HG02981 (cell line): ENCODE measurements around the gene NOS1.

ENCODE experiments used
- ATAC-seq: cut with Tn5 transposase; IDR thresholded peaks from one replicate; pipeline ENCODE4 v1.9.1; 2021; ENCODE audit warnings: mild to moderate bottlenecking, moderate library complexity; ENCODE audit not compliant: unreplicated experiment

Gene NOS1

DNA sequence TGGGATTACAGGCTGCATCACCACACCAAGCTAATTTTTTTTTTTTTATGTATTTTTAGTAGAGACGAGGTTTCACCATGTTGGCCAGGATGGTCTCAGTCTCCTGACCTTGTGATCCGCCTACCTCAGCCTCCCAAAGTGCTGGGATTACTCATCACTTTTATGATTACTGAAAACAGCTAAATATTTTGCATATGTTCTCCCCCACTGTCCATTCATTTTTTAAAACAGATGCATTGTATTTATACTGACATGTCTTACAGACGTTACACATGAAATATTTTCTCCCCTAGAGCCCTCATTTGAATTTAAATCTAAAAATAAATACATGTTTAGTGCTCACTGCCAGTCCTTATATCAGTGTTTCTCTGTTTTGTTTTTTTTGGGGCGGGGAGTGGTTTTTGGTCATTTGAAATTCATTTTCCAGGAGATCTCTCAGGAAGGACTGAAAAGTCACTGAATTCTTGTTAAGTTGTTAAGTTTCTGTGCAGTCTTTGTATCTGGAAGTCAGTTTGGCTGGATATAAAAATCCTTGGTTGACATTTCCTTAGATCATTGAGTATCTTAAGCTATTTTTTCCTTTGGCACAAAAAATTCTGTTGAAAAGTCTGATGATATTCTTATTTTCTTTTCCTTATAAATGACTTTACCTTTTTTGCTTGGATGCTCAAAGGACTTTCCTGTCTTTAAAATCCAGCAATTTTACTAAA lies 180.5 kb downstream of the NOS1 start:
- ATAC-seq, result no peak

DNA sequence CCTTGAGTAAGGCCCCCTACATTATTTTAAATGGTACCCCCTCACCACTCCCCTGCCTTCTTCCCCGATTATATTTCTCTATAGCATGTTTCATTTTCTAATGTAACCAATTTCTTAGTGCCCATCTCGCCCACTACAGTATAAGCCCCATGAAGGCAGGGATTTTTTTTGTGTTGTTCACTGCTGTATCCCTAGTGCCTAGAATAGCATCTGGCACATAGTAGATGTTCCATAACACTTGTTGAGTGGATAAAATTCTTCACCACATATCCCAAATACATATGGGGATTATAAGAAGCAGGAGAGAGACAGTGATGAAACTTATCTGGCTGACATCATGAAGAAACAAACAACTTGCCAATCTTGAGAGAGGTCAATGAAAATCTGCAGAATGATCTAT lies 182.7 kb downstream of the NOS1 start:
- no peak for ATAC-seq

- no peak for ATAC-seq
These were observed 183.1 kb downstream of the NOS1 start for GRCh38 chr12:117178301-117178700.

GRCh38 chr12:117172168-117172567 lies 189.3 kb downstream of the NOS1 start:
- ATAC-seq, result no peak

DNA sequence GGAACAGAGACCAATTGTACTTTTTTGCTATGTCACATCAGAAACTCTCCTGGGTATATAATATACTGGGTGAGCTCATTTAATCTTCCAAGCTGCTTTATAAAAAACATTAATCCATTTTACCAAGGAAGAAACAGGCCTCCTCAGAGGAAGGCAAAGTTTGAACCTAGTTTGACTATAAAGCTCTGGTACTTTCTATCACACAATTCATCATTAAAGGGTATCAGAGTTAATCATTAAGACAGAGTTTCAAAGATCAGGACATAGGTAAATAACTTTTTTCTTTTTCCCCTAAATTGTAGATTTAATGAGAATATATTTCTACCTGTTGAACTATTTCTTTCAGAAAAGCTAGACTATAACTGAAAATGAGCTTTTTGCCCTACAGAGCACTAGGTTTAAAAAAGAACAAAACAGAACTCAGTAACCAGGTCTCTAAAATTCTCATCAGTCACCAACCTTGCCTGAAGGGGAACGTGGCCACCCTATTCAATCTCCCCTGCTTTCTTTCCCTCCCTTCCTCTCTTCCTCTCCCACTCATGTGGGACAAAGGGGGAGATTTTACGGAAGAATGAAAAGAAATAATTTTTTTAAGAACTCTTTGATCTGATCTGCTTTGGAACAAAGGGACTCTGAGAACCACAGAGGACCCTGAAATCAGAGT lies 189.8 kb downstream of the NOS1 start:
- ATAC-seq, result no peak

- ATAC-seq, result no peak
These were observed 191.9 kb downstream of the NOS1 start for GRCh38 chr12:117169548-117169947.

DNA sequence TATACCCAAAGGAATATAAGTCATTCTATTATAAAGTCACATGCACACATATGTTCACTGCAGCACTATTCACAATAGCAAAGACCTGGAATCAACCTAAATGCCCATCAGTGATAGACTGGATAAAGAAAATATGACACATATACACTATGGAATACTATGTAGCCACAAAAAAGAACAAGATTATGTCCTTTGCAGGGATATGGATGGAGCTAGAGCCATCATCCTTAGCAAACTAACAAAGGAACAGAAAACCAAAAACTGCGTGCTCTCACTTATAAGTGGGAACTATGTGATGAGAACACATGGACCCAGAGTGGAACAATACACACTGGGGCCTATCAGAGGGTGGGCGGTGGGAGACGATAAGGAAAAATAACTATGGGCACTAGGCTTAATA lies 192.4 kb downstream of the NOS1 start:
- ATAC-seq, result no peak

- no peak for ATAC-seq
These were observed 193.7 kb downstream of the NOS1 start for GRCh38 chr12:117167769-117168168.

GRCh38 chr12:117166107-117166506 lies 195.3 kb downstream of the NOS1 start:
- ATAC-seq, result no peak

DNA sequence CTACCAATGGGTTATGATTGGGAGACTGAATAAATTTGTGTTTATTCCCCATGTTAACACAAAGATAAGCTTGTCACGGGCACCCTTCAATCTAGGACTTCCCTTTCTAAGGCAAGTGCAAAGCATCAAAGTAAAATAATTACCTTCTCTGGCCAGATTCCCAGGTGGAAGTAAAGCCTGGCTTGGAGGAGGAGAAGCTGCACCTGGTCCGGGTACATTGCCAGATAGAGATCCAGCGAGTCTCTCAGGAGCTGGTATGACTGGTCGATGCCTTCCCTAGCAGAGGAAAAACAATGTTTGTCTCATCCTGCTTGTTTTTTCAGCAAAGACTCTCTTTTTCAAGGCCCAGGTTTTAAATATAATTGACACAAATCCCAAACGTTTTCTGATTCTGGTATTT lies 196.1 kb downstream of the NOS1 start:
- no peak for ATAC-seq

- ATAC-seq, result no peak
These were observed 198.8 kb downstream of the NOS1 start for GRCh38 chr12:117162633-117163032.

DNA sequence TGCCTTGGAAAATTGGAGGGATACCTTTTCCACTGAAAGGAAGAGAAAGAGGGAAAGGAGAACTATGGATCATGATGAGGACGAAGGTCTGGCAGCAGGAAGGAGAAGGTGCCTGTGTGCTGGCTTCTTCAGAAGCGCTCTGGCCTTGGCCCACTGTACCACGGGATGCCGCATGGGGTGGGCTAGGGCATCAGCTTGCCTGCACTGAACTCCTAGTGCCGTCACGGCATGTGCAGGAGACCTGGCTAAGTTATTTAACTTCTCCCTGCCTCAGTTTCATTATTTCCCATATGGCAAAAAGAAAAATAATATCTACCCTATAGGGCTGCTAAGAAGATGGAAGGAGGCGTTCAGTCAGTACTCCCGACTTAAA lies 199.3 kb downstream of the NOS1 start:
- ATAC-seq, result no peak

- no peak for ATAC-seq
These were observed 199.8 kb downstream of the NOS1 start for GRCh38 chr12:117161460-117162166.

GRCh38 chr12:117159674-117160073 lies 201.8 kb downstream of the NOS1 start:
- ATAC-seq, result no peak

GRCh38 chr12:117158911-117159553 lies 202.4 kb downstream of the NOS1 start:
- ATAC-seq, result no peak
